ENCODE measurements around the gene AQR.

GRCh38 chr15:34952481-34952880 is 17.1 kb downstream of the AQR start:
- TF ChIP-seq, protein P1, sequence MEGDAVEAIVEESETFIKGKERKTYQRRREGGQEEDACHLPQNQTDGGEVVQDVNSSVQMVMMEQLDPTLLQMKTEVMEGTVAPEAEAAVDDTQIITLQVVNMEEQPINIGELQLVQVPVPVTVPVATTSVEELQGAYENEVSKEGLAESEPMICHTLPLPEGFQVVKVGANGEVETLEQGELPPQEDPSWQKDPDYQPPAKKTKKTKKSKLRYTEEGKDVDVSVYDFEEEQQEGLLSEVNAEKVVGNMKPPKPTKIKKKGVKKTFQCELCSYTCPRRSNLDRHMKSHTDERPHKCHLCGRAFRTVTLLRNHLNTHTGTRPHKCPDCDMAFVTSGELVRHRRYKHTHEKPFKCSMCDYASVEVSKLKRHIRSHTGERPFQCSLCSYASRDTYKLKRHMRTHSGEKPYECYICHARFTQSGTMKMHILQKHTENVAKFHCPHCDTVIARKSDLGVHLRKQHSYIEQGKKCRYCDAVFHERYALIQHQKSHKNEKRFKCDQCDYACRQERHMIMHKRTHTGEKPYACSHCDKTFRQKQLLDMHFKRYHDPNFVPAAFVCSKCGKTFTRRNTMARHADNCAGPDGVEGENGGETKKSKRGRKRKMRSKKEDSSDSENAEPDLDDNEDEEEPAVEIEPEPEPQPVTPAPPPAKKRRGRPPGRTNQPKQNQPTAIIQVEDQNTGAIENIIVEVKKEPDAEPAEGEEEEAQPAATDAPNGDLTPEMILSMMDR (IDR thresholded peaks at IDR 0.05 in 4 of 5, conservative IDR thresholded peaks at IDR 0.05 in 1 of 5): no peak
- TF ChIP-seq POLR2A (IDR thresholded peaks at IDR 0.05): no peak
